NCI-H1048 (cell line): ENCODE results near the gene THSD4.

Experiments used
- DNase-seq: peaks from one replicate; lab custom pipeline; 2025; lab: John Stamatoyannopoulos, UW

THSD4 gene

DNA sequence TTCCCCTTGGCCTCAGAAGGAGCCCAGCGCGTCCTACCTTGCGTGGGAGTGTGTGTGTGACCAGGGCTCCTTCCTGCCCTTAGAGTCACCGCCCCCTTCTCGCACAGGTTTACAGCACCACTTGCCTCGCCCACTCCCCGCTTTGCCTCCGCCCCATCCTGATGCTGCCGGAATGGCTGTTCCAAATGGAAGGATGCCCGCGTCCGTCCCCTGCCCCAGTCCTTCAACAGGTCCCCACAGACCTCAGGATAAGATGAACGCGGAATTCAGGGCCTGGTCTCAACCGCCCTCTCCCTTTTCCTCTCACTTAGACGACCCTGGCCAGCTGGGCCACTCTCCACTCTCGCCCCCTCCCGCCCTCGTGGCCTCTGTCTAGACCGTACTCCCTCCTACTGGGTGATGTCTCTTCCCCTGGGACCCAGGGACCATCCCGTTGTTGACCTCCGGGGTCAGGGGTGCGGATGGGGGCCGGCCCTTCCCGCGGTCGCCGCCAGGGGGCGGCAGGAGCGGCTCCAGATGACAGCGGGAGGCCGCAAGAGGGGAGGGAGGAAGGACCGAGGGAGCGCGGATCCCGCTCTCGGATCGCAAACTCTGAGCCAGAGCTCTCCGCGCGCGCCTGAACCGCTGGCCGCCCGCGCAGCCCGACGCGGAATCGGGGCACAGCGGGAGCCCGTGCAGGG lies at the start of gene THSD4:
THSD4 (plus strand) TSS at position 585 of the 680 bp plus-strand sequence.
- DNase-seq, result peak; percentile 70

DNA sequence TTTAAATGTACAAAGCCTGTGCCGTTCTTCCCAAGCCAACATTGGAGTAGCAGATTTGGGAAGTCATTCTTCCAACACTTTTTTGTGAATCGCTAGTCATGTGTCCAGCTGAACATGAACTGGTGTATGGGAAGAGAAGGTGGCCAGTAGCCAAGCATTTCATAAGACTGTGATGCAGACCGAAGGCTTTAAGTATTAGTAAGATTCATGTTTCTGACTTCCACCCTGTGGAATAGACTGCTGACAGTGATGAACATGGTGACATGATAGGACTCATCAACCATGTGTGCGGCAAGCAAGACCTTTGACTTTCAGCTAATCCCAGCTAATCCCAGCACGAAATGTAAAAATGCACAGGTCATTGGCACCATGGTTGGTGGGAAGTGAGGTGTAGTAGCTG lies 48.3 kb upstream of the THSD4 start:
- no peak for DNase-seq

DNA sequence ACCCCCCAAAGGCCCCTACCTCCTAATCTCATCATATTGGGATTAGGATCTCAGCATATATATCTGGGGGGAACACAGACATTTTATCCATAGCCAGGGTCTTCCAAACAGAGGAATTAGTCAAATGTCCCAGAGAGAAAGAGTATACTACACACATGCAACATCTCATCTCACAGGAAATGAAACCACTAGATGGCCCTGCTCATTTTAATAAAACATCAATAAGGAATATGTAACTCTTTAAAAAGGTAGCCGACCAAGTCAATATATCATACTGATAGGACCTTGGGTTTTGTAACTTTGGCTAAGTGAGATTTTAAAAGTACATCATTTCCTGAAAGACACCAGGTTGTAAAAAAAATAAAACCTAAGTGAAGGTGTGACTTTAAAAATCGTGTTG lies 45.6 kb upstream of the THSD4 start:
- no peak for DNase-seq

DNA sequence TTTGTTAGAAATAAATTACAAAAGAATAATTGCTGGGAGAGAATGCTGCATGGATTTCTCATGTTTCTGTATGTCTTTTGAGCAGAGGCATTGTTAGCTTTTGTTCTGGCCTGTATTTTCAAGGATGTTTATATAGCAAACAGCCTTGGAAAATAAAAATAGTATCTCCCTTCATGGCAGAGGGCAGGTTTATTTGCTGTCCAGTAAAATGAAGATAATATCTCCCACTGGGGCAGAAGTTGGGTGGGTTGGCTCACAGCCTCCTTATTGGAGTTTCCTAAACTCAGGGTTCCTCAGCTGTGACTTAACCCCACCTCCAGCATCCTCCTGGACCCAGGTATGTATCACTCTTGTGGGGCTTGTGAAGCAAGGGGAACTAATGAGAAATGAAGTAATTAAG lies 43.7 kb upstream of the THSD4 start:
- no peak for DNase-seq

DNA sequence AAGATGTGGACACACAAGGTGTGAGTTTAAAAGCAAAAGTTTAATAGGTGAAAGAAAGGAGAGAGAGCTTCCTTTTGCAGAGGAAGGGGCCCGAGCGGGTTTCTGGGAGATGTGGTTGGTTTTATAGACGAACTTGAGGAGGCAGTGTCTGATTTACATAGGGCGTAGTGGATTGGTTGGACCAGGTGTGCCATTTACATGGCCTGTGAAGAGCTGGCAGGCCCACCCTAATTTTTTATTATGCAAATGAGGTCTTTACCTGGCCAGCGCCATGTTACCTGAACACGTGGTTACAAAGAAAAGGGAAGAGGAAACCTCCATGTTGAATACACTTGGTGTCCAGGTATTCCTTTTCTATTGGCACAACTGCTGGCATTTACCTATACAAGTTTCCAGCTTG lies 42.8 kb upstream of the THSD4 start:
- no peak for DNase-seq

DNA sequence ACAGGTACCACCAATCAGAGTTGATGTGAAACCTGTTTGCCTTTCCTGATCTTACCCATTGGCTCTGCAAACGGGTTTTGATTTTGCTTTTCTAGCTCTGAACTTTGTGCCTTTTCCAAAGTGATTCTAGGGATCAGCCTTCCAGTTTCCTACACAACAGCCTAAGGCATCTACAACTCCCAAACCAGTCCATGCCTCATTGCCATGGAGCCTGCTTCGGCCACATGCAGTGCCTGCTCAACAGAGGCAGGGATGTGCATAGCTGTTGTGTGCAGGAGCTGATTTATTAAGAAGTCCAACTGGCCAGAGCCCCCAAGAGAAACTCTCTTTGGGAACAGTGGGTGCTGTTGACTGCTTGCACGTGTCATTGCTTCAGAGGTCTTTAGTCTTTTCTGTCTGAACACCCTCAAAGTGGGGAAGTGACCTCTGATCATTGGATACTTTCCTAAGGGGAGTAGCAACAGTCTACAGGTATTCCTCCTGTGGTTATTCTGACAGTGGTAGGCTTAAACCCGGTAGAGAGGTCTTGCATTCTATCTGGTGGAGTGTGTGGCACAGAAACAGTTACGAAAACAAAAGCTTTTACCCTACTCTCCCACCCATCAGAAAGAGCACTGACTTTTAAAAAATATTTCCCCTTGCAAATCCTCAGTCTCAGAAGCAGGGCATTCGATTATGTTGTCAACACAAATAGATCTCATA lies 36.6 kb upstream of the THSD4 start:
- DNase-seq, result no peak

DNA sequence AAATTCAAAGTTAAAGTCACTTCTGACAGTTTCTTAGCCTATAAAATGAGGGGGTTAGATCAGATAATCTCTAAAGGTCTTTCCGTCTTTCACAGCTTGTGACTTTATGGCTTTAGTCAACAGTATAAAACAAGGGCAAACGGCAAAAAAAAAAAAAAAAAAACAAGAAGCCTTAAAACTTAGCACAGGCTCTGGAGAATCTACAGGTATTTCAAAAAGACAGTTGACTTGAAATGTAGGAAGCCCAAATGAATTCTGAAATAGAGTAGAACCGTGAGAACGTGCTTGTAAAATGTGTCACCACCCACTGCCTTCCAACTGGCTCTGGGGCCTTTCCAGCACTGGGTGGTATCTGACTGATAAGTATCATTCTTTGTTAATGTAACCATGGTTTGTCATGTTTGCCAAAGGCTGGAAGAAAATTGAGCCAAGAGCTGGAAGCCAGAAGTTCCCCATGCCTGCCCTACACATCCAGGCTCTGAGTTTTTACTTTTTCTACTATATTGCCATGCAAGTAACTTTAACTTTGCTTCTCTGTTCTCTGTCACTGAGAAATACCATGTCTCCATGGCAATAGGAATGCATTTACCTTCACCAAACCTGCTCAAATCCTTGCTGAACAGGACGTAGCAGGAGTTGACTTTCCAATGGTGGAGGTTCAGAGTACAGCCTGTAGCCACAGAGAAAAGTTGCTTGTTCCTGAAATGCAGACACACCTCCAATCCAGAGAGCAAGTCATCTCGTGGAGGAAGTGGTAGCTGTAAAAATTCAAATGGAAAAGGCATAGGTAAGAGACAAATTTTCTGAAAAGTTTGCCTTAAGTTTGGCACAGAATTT lies 35.8 kb upstream of the THSD4 start:
- DNase-seq, result no peak

DNA sequence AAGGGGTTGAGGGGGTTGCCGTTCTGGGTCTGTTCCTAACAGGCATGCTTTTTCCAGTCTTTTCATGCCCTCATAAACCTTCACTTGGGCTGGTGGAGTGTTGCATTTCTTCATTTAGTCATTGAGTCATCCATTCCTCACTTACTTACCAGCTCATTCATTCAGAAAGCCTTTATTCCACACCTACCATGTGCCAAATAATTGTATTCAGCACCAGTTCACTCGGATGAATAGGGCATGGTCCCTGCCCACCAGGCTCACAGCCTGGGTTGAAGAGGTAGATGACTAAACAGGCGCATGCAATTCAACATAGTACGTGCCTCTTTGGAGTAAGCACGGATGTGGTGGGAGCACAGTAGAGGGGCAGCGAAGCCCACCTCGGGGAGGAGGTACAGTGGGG lies 35.1 kb upstream of the THSD4 start:
- DNase-seq, result no peak

DNA sequence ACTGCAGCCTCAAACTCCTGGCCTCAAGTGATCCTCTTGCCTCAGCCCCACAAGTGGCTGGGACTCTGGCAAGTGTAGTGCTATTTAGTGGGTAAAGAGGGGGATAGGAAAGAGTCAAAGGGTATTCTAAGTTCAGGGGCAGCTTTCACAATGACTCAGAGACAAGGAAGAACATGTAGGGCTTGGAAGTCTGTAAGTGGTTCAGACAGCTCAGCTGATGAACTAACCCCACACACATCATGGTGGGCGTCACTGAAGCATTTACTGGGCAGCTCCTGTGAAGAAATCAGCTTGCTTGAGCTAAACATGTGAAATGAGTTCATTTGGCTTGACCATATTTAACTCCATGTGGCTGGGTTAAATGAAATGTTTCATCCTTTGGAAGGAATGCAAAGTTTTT lies 34.6 kb upstream of the THSD4 start:
- DNase-seq, result no peak

DNA sequence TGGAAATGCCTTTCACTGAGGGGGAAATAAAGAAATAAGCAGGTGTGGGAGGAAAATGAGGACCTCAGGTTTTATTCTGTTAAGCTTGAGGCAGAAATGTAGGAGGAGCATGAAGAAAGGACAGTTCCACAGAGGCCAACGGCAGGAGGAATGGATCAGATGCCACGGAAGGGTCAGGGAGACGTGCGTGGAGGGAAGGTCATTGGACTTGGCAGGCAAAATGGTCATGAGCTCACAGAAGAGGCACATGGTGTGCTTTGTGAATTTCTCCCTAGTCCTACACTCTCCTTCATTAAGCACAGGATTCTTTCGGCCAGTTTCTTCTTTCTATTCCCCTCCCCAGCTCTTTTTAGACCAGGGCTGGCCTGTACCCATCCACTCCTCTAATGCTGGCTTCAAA lies 32.5 kb upstream of the THSD4 start:
- no peak for DNase-seq

DNA sequence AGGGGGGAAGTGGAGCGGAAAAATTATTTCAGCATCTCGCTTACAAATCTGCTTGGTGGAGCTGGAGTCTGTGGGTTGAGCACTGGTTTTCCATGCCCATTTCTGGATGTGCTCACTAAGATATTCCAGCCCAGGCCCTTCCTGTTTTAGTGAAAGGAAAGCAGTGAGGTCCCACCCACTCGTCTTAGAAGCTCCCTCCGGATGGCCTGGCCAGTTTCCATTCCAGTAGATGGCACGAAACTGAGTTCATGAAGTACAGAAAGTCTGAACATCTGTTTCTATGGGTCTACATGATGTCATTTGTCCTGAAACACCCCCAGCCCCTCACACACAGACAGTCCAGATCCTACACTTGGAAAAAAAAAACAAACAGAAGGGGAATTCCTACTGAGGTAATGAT lies 31.9 kb upstream of the THSD4 start:
- DNase-seq, result no peak

DNA sequence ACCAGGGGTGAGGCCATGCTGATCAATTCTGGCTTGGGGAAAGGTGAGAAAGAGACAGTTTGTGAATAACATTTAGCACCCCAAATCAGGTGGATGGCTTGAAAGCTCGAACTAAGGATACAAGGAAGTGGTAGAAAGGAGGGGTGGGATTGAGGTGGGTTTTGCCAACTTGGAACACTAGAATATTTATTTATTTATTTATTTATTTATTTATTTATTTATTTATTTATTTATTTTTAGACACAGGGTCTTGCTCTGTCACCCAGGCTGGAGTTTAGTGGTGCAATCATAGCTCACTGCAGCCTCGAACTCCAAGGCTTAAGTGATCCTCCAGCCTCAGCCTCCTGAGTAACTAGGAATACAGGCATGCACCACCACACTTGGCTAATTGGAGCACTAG lies 31.0 kb upstream of the THSD4 start:
- DNase-seq, result no peak

DNA sequence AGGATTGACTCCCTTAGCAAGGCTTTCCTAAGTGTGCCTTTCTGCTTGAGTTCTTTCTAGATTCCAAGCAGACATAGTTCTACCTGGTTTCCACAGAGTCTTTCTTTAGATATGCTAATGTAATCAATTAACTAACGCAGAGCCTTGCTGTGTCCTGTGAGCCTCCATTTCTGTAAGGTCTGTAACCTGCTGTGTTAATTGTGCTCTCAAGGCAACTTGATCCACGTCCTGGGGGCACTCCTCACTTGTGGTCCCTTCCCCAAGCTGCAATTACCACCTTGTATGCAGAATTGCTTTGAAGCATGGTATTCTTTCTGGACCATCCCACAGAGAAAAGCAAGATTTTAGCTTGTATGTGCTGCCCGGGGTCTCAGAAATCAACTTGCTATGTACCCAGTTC lies 29.5 kb upstream of the THSD4 start:
- DNase-seq, result no peak

DNA sequence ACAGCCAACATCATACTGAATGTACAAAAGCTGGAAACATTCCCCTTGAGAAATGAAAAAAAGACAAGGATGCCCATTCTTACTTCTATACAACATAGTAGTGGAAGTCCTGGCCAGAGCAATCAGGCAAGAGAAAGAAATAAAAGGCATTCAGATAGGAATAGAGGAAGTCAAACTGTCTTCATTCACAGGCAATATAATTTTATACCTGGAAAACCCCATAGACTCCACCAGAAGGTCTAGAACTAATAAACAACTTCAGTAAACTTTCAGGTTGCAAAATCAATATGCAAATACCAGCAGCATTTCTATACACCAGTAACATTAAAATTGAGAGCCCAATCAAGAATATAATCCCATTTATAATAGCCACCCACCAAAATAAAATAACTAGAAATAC lies 27.1 kb upstream of the THSD4 start:
- no peak for DNase-seq

DNA sequence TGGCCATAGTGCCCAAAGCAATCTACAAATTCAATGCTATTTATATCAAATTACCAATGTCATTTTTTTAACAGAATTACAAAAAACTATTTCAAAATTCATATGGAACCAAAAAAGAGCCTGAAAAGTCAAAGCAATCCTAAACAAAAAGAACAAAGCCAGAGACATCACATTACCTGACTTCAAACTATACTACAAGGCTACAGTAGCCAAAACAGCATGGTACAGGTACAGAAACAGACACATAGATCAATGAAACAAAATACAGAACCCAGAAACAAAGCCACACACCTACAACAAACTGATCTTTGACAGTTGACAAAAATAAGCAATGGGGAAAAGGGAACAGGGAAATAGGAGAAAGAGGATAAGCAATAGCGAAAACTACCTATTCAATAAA lies 26.6 kb upstream of the THSD4 start:
- DNase-seq, result no peak

DNA sequence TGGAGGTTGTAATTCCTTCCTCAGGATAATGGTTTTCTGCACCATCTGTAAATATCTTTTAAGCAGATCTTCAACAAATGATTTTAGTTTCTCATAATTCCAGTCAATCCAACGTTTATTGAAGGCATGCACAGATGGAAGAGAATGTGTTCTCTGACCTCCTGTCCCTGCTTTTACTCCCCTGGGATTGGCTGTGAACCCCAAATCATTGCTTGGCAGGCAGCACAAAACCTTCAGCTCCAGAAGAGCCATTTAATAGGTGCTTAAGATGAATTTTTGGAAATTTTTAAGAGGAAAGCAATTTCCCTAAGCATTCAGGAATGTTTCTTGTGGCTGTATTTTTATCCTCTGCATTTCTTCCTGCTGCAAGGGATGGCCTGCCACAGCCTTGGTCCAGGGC lies 25.5 kb upstream of the THSD4 start:
- DNase-seq, result no peak

DNA sequence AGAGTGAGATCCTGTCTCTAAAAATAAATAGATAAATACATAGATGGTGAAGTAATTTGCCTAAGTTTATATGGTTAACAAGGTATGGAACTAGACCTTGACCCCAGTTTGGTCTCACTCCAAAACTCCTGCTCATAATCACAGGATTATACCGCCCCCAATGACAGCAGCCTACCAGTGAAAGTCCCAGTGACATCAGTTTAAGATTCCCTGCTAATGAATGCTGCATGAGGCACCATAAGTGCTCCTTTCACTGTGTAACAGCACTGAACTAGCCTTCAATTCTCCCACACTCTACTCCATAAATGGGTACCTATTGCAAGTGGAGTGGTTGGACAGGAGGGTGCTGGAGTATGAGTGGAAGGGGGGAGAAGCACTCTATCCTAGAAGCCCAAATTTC lies 23.7 kb upstream of the THSD4 start:
- DNase-seq, result no peak

DNA sequence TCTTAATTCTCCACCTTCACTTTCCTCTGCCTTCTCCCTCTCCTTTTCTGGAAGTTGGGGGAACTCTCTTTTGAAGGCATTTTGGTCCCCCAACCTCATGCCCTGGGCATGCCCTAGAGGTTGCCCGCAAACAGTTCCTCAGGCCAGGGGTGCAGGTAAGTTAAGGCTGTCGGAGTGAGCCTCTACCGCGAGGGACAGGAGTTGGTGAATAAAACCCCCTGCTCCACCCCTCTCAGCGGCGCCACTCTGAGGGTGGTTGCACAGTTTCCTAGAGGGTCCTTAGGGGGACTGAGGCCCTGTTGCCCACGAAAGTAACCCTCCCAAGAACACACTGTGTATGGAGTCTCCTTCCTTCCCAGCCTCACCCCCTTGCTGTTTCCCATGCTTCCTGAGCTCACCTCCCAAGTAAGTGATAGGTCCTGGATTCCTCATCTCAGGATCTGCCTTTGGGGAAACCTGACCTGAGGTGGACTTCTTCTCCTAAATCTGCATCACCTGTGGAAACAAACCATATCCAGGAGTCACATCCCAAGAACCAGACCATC lies 23.1 kb upstream of the THSD4 start:
- no peak for DNase-seq

DNA sequence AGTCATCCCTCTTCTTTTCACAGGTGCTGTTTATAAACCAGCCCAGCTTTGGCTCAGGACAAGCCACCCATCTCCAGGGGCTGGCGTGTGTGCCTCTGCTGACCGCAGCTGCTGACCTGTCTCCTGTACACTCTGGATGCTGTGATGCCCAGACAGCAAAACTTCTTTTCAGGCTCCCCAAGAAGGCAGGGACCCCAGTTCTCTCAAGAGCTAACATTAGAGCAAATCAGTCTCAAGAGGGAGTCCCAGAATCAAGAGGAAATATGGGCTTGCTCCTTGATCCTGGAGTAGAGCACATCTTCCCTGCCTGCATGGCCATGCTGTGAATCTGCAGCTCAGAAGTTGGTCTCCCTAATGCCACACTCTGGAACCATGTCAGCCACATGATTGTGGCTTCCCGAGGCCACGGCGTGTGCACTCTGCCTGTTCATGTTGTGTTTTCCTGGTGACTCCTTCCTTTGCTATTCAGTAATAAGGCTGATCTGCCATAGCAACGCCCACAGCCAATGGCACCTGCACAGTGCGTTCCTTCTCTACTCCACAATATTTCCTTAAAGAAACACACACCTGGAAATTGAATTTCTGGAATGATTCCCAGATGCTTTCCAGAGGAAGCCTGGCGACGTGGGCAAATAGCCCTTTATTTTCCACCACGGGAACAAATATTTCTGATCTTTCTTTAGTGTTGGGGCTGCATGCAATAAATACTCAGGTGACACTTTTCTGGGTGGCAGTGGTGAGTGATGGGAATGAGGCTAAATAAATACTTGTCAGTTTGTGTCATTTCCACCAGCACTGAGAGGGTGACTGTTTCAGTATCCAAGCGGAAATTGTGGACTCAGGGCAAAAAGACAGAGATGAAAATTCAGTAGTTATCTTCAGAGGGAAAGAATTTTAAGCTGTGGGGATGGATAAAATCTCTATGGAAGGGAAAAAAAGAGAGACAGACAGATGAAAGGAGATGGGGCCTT lies 21.9 kb upstream of the THSD4 start:
- no peak for DNase-seq

DNA sequence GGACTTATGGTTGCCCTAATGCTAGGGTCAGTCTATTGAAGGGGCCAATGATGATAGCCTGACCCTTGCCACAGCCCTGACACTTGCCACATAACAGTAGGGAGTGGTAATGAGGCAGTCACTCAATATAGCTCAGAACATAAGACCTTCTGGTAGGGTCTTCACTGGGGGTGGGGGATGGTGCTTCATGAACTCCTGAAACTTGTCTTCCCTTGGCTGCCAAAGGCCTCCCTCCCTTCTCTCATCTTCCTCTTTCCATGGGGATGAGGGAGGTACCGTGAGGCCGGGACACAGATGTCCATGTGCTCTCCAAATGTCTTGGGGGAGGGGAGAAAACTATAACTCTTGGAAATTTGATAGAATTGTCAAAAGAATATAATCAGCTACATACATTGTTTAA lies 21.1 kb upstream of the THSD4 start:
- no peak for DNase-seq

DNA sequence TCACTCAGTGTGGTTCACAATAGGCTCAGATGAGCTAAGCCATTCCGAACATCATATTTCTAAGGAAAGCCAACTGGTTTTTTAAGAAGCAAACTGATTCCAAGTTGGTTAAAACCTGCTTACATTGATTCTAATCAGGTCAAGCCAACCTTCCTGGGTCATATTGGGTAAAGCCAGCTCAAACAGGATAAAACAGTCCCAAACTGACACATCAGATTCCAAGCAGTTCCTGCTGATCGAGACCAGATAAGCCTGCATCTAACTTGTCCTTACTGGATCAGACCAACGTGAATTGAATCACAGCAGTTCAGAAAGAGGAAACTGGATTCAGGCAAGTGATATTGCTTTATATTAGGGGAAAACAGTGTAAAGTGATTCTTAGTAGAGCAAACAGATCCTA lies 18.6 kb upstream of the THSD4 start:
- no peak for DNase-seq

DNA sequence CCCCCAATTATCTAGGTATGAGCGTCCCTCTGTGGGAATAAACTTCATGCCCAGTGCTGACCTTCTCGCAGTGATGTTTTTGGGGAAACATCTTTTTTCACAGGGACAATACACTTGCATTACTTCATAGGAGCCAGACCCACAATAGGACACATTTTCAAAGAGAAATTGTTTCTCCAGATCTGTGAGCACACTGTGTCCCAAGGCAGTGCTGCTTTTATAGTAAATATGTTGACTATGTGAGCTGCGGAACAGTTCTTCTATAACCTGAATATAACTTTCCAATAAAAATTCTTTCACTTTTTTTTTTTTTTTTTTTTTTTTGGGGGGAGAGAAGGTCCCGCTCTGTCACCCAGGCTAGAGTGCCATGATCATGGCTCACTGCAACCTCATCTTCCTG lies 17.4 kb upstream of the THSD4 start:
- DNase-seq, result no peak
